HG02970 (cell line): ENCODE measurements around the gene FAM89B.

Experiments
- ATAC-seq: cut with Tn5 transposase; IDR thresholded peaks from one replicate; pipeline ENCODE4 v1.9.1; 2021; ENCODE audit warnings: mild to moderate bottlenecking, moderate library complexity, moderate number of reproducible peaks; ENCODE audit not compliant: unreplicated experiment, low FRiP score

Gene FAM89B

DNA sequence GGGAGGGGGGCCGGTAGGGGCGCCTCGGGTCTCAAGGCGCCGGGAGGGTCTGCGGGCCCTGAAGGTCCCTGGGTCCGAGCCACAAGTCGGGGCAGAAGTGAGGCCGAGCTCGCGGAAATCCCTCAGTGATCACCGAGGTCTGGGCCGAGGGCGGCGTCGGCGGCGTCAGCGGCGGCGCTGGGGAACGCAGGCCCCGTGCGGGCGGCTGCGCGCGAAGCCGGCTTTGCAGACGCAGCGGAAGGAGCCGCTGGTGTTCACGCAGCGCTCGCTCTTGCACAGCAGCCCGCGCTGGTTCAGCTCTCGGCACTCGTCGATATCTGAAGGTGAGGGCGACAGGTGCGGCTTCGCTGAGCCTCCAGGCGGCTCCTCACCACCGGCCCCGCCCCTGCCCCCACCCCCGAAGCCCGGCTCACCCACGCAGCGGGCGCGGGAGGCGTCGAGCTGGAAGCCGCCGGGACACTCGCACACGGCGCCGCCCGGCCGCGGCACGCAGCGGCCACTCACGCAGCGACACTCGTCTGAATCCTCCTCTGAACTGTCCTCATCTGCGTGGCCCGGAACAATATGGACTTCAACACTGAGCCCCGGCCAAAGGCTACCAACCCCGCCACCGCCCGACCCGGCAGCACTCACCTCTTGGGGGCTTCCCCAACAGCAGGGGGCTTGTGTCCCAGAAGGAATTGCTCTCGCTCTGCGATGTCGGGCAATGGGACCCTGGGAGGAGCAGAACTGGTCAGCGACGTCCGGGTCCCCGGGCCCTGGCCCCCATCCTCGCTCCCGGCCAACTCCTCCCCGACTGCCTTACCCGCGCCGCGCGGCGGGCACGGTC is 33.2 kb upstream of the FAM89B start:
- no peak for ATAC-seq

DNA sequence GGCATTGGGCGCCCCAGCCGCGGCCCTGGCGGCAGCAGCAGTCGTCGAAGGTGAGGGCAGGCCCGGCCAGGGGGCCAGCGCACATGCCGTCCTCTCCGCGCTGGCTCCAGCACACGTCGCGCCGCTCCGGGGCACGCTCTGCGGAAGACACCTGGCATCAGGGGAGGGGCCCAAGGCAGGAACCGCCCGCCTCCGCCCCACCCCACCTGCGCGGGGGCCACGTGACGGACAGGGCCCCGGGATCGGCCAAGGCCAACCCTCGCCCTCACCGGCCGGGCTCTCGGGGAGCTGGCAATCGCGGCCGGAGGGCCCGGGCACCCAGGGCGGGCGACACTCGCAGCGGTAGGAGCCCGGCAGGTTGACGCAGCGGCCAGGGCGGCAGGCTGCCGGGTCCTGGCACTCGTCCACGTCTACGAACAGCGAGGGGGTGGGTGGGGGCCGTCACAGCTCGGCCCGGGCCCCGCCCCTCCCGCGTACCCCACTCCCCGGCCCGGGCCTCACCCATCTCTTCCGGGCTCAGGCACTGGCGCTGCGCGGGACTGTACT is 32.5 kb upstream of the FAM89B start:
- peak; percentile 50 for ATAC-seq

GRCh38 chr11:65540290-65541092 is 31.8 kb upstream of the FAM89B start:
- ATAC-seq = peak; percentile 46

DNA sequence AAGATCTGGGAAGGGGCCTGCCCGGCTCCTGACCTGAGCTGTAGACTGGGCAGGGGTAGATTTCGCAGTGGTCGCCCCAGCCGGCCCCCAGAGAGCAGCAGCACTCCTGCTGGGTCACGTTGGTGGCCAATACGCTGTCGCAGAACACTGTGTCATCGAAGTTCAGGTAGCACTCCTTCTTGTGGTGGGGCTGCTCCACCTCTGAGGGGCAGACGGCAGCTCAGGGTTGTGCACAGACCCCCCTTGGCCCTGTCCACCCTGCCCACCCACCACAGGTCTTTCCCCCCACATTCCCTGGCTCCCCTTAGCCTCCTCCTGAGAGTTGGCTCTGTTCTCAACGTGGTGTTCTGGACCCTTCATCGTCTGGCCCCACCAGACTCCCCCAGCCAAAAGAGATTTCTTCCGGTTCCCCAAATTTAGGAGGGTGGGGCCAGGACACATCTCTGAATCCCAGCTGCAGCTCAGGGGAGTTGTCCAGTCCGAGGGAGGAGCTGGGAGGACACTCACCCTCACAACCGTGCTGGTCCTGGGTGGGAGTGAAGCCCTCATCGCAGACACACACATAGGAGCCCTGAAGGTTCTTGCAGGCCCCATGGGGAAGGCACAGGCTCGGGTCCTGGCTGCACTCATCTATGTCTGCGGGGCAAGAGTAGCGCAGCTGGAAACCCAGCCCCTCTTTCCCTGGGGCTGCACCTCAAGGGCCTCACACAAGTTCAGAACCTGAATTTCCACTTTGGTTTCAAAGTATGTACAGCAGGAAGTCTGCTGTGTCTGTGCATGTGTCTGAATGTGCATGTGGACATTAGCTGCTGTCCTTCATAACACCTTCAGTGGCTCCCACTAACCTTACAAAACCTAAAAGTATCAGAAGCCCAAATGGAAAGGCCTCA is 31.0 kb upstream of the FAM89B start:
- no peak for ATAC-seq

DNA sequence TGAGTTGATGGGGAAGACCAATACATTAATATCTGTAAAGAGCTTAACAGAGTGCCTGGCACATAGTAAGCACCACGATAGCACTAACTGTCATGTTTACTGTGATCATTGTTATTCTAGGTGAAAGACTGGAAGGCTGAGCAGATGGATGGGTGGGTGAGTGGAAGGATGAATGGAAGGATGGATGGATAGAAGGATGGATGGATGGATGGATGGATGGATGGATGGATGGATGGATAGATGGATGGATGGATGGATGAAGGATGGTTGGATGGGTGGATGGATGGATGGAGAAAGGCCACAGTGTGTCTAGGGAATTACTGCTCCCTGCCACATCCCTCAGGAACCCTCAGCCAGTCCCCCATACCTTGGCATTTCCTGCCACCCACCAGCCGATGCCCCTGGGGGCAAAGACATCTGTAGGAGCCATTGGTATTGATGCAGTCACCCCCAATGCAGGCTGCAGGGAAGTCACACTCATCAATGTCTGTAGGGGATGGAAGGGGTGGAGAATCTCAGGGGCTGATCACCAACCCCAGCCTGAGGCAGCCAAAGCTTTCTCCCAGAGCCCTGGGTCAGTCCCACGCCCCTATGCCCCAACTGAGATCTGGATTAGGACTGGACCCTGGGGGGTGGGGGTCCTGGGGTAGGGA is 29.5 kb upstream of the FAM89B start:
- ATAC-seq = no peak

- no peak for ATAC-seq
Measured at GRCh38 chr11:65545853-65546216, 26.5 kb upstream of the FAM89B start.

GRCh38 chr11:65546217-65546958 is 25.9 kb upstream of the FAM89B start:
- peak; percentile 63 for ATAC-seq

DNA sequence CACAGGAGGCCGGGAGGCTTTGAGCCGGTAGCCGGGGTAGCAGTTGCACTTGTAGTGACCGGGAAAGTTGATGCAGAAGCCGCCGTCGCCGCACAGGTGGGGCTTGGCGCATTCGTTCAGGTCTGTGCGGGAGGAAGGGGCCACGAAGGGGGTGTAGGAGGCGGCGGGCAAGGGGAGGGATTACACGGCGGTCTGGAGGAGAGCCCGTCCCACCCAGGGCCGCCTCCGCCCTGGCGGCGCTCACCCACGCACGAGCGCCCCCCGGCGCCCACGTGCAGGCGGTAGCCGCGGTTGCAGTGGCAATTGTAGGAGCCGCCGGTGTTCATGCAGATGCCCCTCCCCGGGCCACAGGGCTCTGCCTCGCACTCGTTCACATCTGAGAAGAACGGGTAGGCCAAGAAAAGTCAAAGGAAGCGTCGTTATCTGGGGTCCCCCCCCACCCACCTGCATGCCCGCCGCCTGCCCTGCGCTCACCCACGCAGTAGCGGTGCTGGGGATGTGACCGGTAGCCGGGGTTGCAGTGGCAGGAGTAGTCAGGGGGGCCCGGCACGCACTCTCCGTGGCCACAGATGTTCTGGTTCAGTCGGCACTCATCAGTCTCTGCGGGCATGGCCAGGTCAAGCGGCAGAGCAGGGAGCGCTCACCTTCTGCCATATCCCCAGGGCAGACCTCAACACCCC is 24.8 kb upstream of the FAM89B start:
- ATAC-seq = no peak

DNA sequence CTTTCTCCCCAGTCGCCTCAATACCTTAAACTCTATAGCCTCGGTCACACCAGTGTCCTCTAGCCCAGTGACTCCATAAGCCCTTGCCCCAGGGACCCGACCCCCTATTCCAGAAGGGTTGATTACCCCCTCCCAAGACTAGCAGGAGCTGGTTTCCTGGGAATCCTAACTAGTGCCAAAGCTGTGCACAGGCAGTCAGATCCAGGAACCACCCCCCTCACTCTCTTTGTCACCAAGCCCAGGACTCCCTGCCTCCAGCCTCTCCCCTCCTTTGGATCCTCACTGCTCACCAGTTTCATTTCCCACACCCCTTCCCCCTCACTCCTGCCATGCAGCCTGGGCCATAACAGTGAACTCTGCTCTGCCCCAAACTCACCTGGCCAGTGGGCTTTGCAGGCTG is 23.9 kb upstream of the FAM89B start:
- no peak for ATAC-seq

DNA sequence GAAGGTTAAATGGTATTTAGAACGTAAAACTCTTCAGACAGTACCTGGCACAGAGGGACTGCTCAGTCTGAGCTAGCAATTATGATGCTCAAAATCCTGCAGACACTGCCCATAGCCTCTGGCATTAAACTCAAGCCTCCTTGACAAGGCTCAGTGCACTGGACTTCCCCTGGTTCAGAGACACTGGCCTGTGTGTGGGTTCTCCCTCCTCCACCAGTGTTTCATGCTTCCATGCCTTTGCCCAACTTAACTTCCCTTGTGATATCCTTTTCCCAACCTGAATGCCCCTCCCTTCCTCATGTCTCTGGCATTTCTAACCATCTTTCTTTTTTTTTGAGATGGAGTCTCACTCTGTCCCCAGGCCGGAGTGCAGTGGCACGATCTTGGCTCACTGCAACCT is 23.2 kb upstream of the FAM89B start:
- no peak for ATAC-seq

DNA sequence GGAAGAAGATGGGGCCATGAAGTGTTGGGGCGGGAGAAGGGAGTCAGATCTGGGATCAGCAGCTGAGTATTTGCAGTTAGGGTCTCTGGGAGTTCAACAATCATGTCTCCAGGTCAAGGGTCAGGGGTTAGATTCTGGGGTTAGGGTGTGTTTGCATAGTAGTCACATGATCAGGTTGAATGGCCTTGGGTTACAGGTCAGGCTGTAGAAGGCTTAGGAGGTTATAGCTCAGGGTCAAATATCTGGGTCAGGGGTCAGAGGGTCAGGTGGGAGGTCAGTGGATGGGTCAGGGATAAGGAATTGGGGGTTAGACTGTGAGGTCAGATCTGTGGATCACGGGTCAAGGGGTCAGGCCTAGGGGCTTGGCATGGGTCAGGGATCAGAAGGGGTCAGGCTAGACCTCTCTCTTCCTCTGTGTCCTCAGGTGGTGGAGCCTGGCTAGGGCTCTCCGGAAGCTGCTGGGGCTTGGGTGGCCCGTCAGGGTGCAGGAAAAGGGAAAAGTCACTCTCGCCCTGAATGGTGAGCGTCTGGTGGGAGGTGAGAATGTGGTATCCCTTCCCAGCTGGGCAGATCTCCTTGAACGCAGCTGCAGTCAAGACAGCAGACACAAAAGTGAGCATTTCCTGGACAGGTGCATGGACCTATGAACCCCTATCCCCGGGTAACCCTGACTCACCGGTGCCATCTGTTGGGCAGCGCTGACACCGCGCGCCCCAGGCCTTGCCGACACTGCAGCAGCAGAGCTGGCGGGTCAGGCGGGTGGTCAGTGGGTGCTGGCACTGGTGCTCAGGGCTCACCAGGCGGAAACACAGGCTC is 20.6 kb upstream of the FAM89B start:
- no peak for ATAC-seq

DNA sequence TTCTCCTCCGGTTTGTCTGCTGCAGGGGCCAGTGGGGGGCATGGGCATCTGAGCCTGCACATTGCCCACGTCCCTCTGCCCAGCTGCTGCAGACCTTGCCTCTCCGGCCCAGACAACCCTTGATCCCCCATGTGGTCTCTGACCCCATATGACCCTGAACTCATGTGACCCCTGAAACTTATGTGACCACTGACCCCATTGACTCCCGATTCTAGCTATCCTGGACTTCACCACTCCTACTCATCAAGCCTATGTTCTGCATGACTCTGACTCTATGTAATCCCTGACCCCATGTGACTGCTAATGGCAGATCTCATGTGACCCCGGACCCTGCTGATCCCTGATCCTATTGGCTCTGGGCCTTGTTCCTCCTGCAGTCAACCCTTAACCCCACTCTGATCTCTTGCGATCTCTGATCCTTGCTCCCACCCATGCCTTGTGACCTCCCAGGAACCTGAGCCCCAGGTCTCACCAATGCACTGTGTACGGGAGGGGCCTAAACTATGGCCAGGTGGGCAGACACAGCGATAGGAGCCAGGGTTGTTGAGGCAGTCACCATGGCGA is 19.9 kb upstream of the FAM89B start:
- no peak for ATAC-seq

- no peak for ATAC-seq
Measured at GRCh38 chr11:65553301-65554001, 18.9 kb upstream of the FAM89B start.

GRCh38 chr11:65554057-65554818 is 18.1 kb upstream of the FAM89B start:
- ATAC-seq = no peak

GRCh38 chr11:65554842-65555430 is 17.4 kb upstream of the FAM89B start:
- ATAC-seq = no peak

GRCh38 chr11:65555693-65556231 is 16.6 kb upstream of the FAM89B start:
- no peak for ATAC-seq
